KMS-11 (cell line): Measurements from ENCODE around the gene SFXN3.
A peak's percentile ranks its signal among the peaks of the same experiment; 100 is the strongest.

Experiments used
- H2AFZ ChIP-seq: fragments of 200-600 bp; sonication (generic); 2 replicates; pipeline ENCODE4 v1.6.1; 2016; ENCODE audit warnings: antibody characterized with exemption, mixed run types, low read depth
- H3K27ac ChIP-seq: fragments of 200-600 bp; sonication (generic); 2 replicates; pipeline ENCODE4 v1.6.1; 2016; ENCODE audit warnings: mild to moderate bottlenecking, mixed run types
- H3K27me3 ChIP-seq: fragments of 200-600 bp; sonication (generic); 2 replicates; pipeline ENCODE4 v1.6.1; 2017; ENCODE audit warnings: mild to moderate bottlenecking, low read depth, mixed run types, moderate library complexity; ENCODE audit not compliant: insufficient read depth
- H3K36me3 ChIP-seq: fragments of 200-600 bp; sonication (generic); 2 replicates; pipeline ENCODE4 v1.6.1; 2017; ENCODE audit warnings: mild to moderate bottlenecking, mixed run types; ENCODE audit not compliant: insufficient read depth
- H3K4me1 ChIP-seq: fragments of 200-600 bp; sonication (generic); 2 replicates; pipeline ENCODE4 v1.6.1; 2016; ENCODE audit warnings: mild to moderate bottlenecking, low read depth, mixed run types; ENCODE audit not compliant: poor library complexity, severe bottlenecking
- H3K4me2 ChIP-seq: fragments of 200-600 bp; sonication (generic); 2 replicates; pipeline ENCODE4 v1.7.0; 2016; ENCODE audit warnings: mild to moderate bottlenecking, mixed run types
- H3K4me3 ChIP-seq: fragments of 200-600 bp; sonication (generic); IDR thresholded peaks from 2 replicates; pipeline ENCODE4 v1.6.1; 2017; ENCODE audit warnings: low read depth, low read length, mixed read lengths; ENCODE audit not compliant: insufficient read depth
- H3K79me2 ChIP-seq: fragments of 200-600 bp; sonication (generic); 2 replicates; pipeline ENCODE4 v1.6.1; 2016; ENCODE audit warnings: low read depth, mixed run types; ENCODE audit not compliant: insufficient read depth
- H3K9ac ChIP-seq: fragments of 200-600 bp; sonication (generic); 2 replicates; pipeline ENCODE4 v1.6.1; 2016; ENCODE audit warnings: mild to moderate bottlenecking, mixed run types
- H4K20me1 ChIP-seq: fragments of 200-600 bp; sonication (generic); 2 replicates; pipeline ENCODE4 v1.6.1; 2016; ENCODE audit warnings: mild to moderate bottlenecking, mixed run types; ENCODE audit not compliant: insufficient read depth
- TF ChIP-seq, protein P1 (sequence below): fragments of 200-600 bp; sonication (generic); conservative IDR thresholded peaks from 2 replicates; pipeline ENCODE4 v1.6.1; 2017; ENCODE audit warnings: low read depth, mild to moderate bottlenecking, antibody characterized with exemption, low read length, moderate library complexity, mixed read lengths

SFXN3 gene

GRCh38 chr10:101014230-101014884 is 16.7 kb upstream of the SFXN3 start:
- H3K4me2 ChIP-seq = no peak overlapping the region

GRCh38 chr10:101014966-101015581 is 16.0 kb upstream of the SFXN3 start:
- Histone ChIP-seq H4K20me1 (no peaks in the 10 kb centered on the region), H3K79me2 (no peaks in the 10 kb centered on the region), H3K36me3 (no peaks in the 10 kb centered on the region), H3K4me1 (peaks cover 15% of the 10 kb centered on the region), H3K9ac (no peak overlapping the region), H3K27me3 (peaks cover 11% of the 10 kb centered on the region; the same call in 1 of the 2 replicates), H2AFZ (no peak overlapping the region), H3K27ac (no peak overlapping the region), H3K4me2 (no peak overlapping the region), H3K4me3 (no peak overlapping the region)
- TF ChIP-seq, protein P1, sequence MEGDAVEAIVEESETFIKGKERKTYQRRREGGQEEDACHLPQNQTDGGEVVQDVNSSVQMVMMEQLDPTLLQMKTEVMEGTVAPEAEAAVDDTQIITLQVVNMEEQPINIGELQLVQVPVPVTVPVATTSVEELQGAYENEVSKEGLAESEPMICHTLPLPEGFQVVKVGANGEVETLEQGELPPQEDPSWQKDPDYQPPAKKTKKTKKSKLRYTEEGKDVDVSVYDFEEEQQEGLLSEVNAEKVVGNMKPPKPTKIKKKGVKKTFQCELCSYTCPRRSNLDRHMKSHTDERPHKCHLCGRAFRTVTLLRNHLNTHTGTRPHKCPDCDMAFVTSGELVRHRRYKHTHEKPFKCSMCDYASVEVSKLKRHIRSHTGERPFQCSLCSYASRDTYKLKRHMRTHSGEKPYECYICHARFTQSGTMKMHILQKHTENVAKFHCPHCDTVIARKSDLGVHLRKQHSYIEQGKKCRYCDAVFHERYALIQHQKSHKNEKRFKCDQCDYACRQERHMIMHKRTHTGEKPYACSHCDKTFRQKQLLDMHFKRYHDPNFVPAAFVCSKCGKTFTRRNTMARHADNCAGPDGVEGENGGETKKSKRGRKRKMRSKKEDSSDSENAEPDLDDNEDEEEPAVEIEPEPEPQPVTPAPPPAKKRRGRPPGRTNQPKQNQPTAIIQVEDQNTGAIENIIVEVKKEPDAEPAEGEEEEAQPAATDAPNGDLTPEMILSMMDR = no peak

More at GRCh38 chr10:101014230-101014884, 16.7 kb upstream of the SFXN3 start:
- peaks cover 9% of the 10 kb centered on the region; the same call in 1 of the 2 replicates for H3K27me3 ChIP-seq
- H4K20me1 ChIP-seq = no peaks in the 10 kb centered on the region
- H3K79me2 ChIP-seq = no peaks in the 10 kb centered on the region
- TF ChIP-seq, protein P1 = peak; percentile 73
- H3K4me3 ChIP-seq = no peak overlapping the region
- no peak overlapping the region for H3K27ac ChIP-seq
- no peak overlapping the region for H3K9ac ChIP-seq
- H3K4me1 ChIP-seq = peaks cover 15% of the 10 kb centered on the region
- H3K36me3 ChIP-seq = no peaks in the 10 kb centered on the region
- no peak overlapping the region for H2AFZ ChIP-seq

GRCh38 chr10:101015582-101015973 is 15.5 kb upstream of the SFXN3 start:
- no peak overlapping the region for H3K4me2 ChIP-seq
- no peak overlapping the region for H3K9ac ChIP-seq
- H3K4me1 ChIP-seq = peaks cover 15% of the 10 kb centered on the region
- H2AFZ ChIP-seq = no peak overlapping the region
- H3K79me2 ChIP-seq = no peaks in the 10 kb centered on the region
- TF ChIP-seq, protein P1 = no peak
- H3K27me3 ChIP-seq = peaks cover 11% of the 10 kb centered on the region; the same call in 1 of the 2 replicates
- no peaks in the 10 kb centered on the region for H3K36me3 ChIP-seq
- no peaks in the 10 kb centered on the region for H4K20me1 ChIP-seq
- no peak overlapping the region for H3K4me3 ChIP-seq
- no peak overlapping the region for H3K27ac ChIP-seq

- Histone ChIP-seq H3K4me1 (peaks cover 15% of the 10 kb centered on the region), H3K27me3 (peaks cover 11% of the 10 kb centered on the region; the same call in 1 of the 2 replicates), H3K9ac (no peak overlapping the region), H3K36me3 (no peaks in the 10 kb centered on the region), H3K79me2 (no peaks in the 10 kb centered on the region), H4K20me1 (no peaks in the 10 kb centered on the region), H2AFZ (no peak overlapping the region), H3K4me2 (no peak overlapping the region), H3K4me3 (no peak overlapping the region), H3K27ac (no peak overlapping the region)
- TF ChIP-seq, protein P1 = no peak
These were observed 14.2 kb upstream of the SFXN3 start for GRCh38 chr10:101016814-101017213.
